G401.6 (cell line): ENCODE measurements around the gene DYNLT4.

Experiments used
- FAIRE-seq: peaks from 2 replicates; lab custom pipeline; 2012; peaks lifted over from hg19 to GRCh38; lab: Jason Lieb, UNC

Gene DYNLT4

GRCh38 chr1:44757420-44757819, 49.7 kb downstream of the DYNLT4 start:
- no peak for FAIRE-seq
